RWPE2 (cell line): ENCODE measurements around the gene HCST.

Experiments used
- ATAC-seq: fragments of 200-7000 bp; cut with Tn5 transposase; 3 replicates; pipeline ENCODE4 v1.9.1; 2021; ENCODE audit warnings: low read depth
- DNase-seq: peaks from one replicate; pipeline ENCODE4 v3.0.0-alpha.2; 2020; ENCODE audit warnings: low spot score
- H3K27ac ChIP-seq: fragments of 450-650 bp; 2 replicates; pipeline ENCODE4 v1.5.1; 2017; ENCODE audit warnings: mild to moderate bottlenecking; ENCODE audit not compliant: poor library complexity, severe bottlenecking
- H3K27me3 ChIP-seq: fragments of 250-450 bp; sonication (Bioruptor Pico); 2 replicates; pipeline ENCODE4 v1.5.1; 2021; ENCODE audit warnings: mild to moderate bottlenecking, moderate library complexity; ENCODE audit not compliant: insufficient read depth, poor library complexity, severe bottlenecking
- H3K36me3 ChIP-seq: fragments of 250-450 bp; sonication (Bioruptor Pico); 2 replicates; pipeline ENCODE4 v1.5.1; 2020; ENCODE audit warnings: low read depth, mild to moderate bottlenecking, moderate library complexity
- H3K4me1 ChIP-seq: fragments of 250-450 bp; sonication (Bioruptor Pico); 2 replicates; pipeline ENCODE4 v1.5.1; 2021; ENCODE audit warnings: mild to moderate bottlenecking, moderate library complexity; ENCODE audit not compliant: insufficient read depth, poor library complexity, severe bottlenecking
- H3K4me3 ChIP-seq: fragments of 250-450 bp; sonication (Bioruptor Pico); 2 replicates; pipeline ENCODE4 v1.5.1; 2021; ENCODE audit warnings: mild to moderate bottlenecking, moderate library complexity; ENCODE audit not compliant: severe bottlenecking
- H3K9me3 ChIP-seq: fragments of 250-450 bp; sonication (Bioruptor Pico); 2 replicates; pipeline ENCODE4 v1.5.1; 2021; ENCODE audit warnings: mild to moderate bottlenecking, moderate library complexity; ENCODE audit not compliant: severe bottlenecking
- CTCF ChIP-seq: fragments of 450-650 bp; IDR thresholded peaks from one replicate; pipeline ENCODE4 v1.5.1; 2017; ENCODE audit warnings: mild to moderate bottlenecking, moderate library complexity; ENCODE audit not compliant: poor library complexity, severe bottlenecking

HCST gene

GRCh38 chr19:35901854-35902661, at the start of gene HCST:
HCST (plus strand) TSS chr19:35902529; CDS start chr19:35902594, 65 bp downstream.
- DNase-seq: no peak
- Histone ChIP-seq H3K4me3 (no peak within 1 kb of the TSS), H3K27ac (peak within 1 kb of the TSS; percentile 69), H3K4me1 (peaks cover 6% of the 10 kb centered on the region), H3K27me3 (no peaks in the 10 kb centered on the region), H3K36me3 (peaks cover 15% of the 10 kb centered on the region), H3K9me3 (no peaks in the 10 kb centered on the region)
- no peak for ATAC-seq
- TF ChIP-seq CTCF: no peak

GRCh38 chr19:35853038-35853756, 49.1 kb upstream of the HCST start:
- DNase-seq (no peak), ATAC-seq (no peak)
- peaks cover 16% of the 10 kb centered on the region for H3K27me3 ChIP-seq
- TF ChIP-seq CTCF: no peak
- no peaks in the 10 kb centered on the region for H3K36me3 ChIP-seq
- H3K9me3 ChIP-seq: no peaks in the 10 kb centered on the region
- no peak overlapping the region for H3K27ac ChIP-seq
- H3K4me3 ChIP-seq: no peak overlapping the region
- no peaks in the 10 kb centered on the region for H3K4me1 ChIP-seq

GRCh38 chr19:35856546-35857149, 45.7 kb upstream of the HCST start, which contains the start of gene KIRREL2:
KIRREL2 (plus strand) TSS chr19:35856911; CDS start chr19:35857120, 209 bp downstream.
- ATAC-seq (peak; percentile 71), DNase-seq (no peak)
- Histone ChIP-seq H3K36me3 (no peaks in the 10 kb centered on the region), H3K27me3 (peaks cover 40% of the 10 kb centered on the region), H3K27ac (no peak within 1 kb of the TSS), H3K4me1 (no peaks in the 10 kb centered on the region), H3K9me3 (no peaks in the 10 kb centered on the region), H3K4me3 (peak within 1 kb of the TSS; percentile 31)
- TF ChIP-seq CTCF: no peak

- Histone ChIP-seq H3K4me3 (no peak overlapping the region), H3K9me3 (no peaks in the 10 kb centered on the region), H3K36me3 (no peaks in the 10 kb centered on the region), H3K27me3 (peaks cover 43% of the 10 kb centered on the region), H3K4me1 (no peaks in the 10 kb centered on the region), H3K27ac (no peak overlapping the region)
- TF ChIP-seq CTCF: no peak
- ATAC-seq: no peak
- no peak for DNase-seq
Measured at GRCh38 chr19:35858311-35858710, 44.0 kb upstream of the HCST start.
